K562 (cell line): ENCODE measurements around the gene SCG3. TPM values are rescaled to one million over a fixed set of nuclear protein-coding genes. Genes with fewer than 3 reads are reported as not detected.

ENCODE experiments used
- ARID3A ChIP-seq: IDR thresholded peaks from 2 replicates; pipeline ENCODE4 v1.6.1; 2012; ENCODE audit warnings: low read depth, low read length, improper control_type of control experiment, borderline replicate concordance
- ARID3B ChIP-seq: fragments of 250-450 bp; sonication (Bioruptor Pico); IDR thresholded peaks from 2 replicates; pipeline ENCODE4 v1.4.0; 2020; ENCODE audit warnings: borderline replicate concordance
- CTCFL ChIP-seq: IDR thresholded peaks from 2 replicates; pipeline ENCODE4 v1.6.1; 2011; ENCODE audit warnings: borderline replicate concordance, low read depth, mild to moderate bottlenecking, moderate library complexity, low read length; ENCODE audit not compliant: insufficient read depth, poor library complexity, severe bottlenecking
- GTF2F1 ChIP-seq: IDR thresholded peaks from 2 replicates; pipeline ENCODE4 v1.6.1; 2011; ENCODE audit warnings: low read depth, low read length, improper control_type of control experiment
- HMGXB4 ChIP-seq: sonication (generic); formaldehyde crosslinking; IDR thresholded peaks from 2 replicates; pipeline ENCODE4 v1.8.1; 2023; ENCODE audit warnings: mild to moderate bottlenecking, missing genetic modification reagents
- HOMEZ ChIP-seq: fragments of 250-450 bp; sonication (Bioruptor Pico); IDR thresholded peaks from 2 replicates; pipeline ENCODE4 v1.4.0; 2020; ENCODE audit warnings: mild to moderate bottlenecking, moderate library complexity
- NFATC3 ChIP-seq: fragments of 450-650 bp; IDR thresholded peaks from 2 replicates; pipeline ENCODE4 v1.6.1; 2017; ENCODE audit warnings: mild to moderate bottlenecking
- PYGO2 ChIP-seq: fragments of 450-650 bp; IDR thresholded peaks from 2 replicates; pipeline ENCODE4 v1.6.1; 2016; ENCODE audit warnings: mild to moderate bottlenecking, missing genetic modification characterization, moderate library complexity, missing compliant biosample characterization
- SNRNP70 ChIP-seq: fragments of 200-400 bp; formaldehyde crosslinking; optimal IDR thresholded peaks from 2 replicates; pipeline ENCODE3; 2017; ENCODE audit warnings: low read depth, low read length
- ZBTB11 ChIP-seq, 3 experiments: fragments of 200-800 bp in 1 of 3; fragments of 250-450 bp in 1 of 3; fragments of 450-650 bp in 1 of 3; sonication (Bioruptor Pico) in 1 of 3; sonication (Bioruptor generic) in 1 of 3; formaldehyde crosslinking in 1 of 3; IDR thresholded peaks; 2 replicates each; pipeline versions ENCODE4 v1.6.1 to v1.8.0; 2016 to 2022; ENCODE audit warnings: mild to moderate bottlenecking in 2 of 3, missing genetic modification characterization in 2 of 3, missing compliant biosample characterization in 1 of 3, moderate library complexity in 1 of 3
- ZFP1 ChIP-seq: fragments of 450-650 bp; formaldehyde crosslinking; IDR thresholded peaks from 2 replicates; pipeline ENCODE4 v1.4.0; 2020; ENCODE audit warnings: mild to moderate bottlenecking, mixed read lengths
- polyA plus RNA-seq, 8 experiments: library from polyadenylated mRNA; depleted of rRNA in 4 of 8; stranded (reverse) in 5 of 8; unstranded in 3 of 8; fragments of >200 nt; fragmentation: Nextera tagmentation in 2 of 8; fragmentation: Illumina TruSeq in 1 of 8; extraction: Ambion mirVana in 2 of 8; extraction: Trizol in 1 of 8; gene quantifications; 2 replicates each; pipeline versions ENCODE4 v1.2.1 to v1.2.3, GENCODE V29; 2011 to 2014; ENCODE audit warnings: inconsistent platforms in 1 of 8, missing spikeins in 1 of 8
- total RNA-seq, 7 experiments: library from RNA; depleted of rRNA in 6 of 7; stranded (reverse); fragments of >200 nt in 6 of 7; fragmentation: Illumina TruSeq in 2 of 7; extraction: Trizol in 2 of 7; gene quantifications; 2 replicates each; pipeline versions ENCODE4 v1.2.1 to v1.2.3, GENCODE V29; 2011 to 2021; ENCODE audit warnings: low replicate concordance in 1 of 7

Gene SCG3
- total and polyA plus RNA-seq, 9 of the 15 experiments (the other 6 are each of a cell fraction or from before 2014, with no cell fraction given), result 13.0 to 43.8 (median 21.0) TPM

- TF ChIP-seq ZBTB11 (CRISPR knock-in tag; IDR thresholded peaks at IDR 0.05) (peak in 1 of 3 experiments; percentile 86; a peak in 2 of 6 replicates), NFATC3 (no peak), HOMEZ (CRISPR knock-in tag) (no peak), GTF2F1 (no peak), ARID3B (CRISPR knock-in tag) (no peak), PYGO2 (tag) (no peak), ZFP1 (no peak), SNRNP70 (no peak), CTCFL (no peak), ARID3A (no peak), HMGXB4 (CRISPR knock-in tag) (0 out of 2 replicates have a peak, but pooled peaks have one; percentile 74)
Observed at GRCh38 chr15:51681303-51681963, at the start of gene SCG3 (continued).
